ENCODE results near the gene TTLL11. TPM values are rescaled to one million over a fixed set of nuclear protein-coding genes. Genes with fewer than 3 reads are reported as not detected.

TTLL11 gene
- polyA plus RNA-seq, 2 donors = 2.3 to 4.5 TPM

DNA sequence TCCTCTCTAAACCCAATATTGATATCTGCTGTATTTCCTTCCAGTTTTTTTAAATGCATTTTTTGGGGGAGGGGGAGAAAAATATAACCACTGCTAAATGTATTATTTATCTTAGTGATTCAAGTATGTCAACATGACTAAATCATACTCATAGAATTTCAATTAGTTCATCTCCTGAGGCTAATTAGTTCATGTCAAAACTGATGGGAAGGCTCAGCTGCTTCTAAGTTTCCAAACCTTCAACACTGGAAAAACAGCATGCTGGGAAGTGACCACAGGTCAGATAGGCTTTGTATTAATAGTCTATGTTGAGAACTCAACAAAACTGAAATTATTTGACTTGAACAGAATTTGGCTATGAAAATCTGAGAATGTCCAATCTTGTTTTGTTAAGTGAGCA lies 118.7 kb downstream of the TTLL11 start:
- Histone ChIP-seq H3K4me3 (ENCODE audit: low read depth in 1 of 2, low read length in 2 of 2) (no peak overlapping the region), H3K4me1 (ENCODE audit: control insufficient read depth in 2 of 2, insufficient read depth in 2 of 2, low read length in 1 of 2) (peaks cover 0 to 5% of the 10 kb centered on the region in 2 donors), H3K27ac (ENCODE audit: low read depth in 2 of 2, low read length in 1 of 2) (no peak overlapping the region), H3K27me3 (ENCODE audit: control insufficient read depth in 1 of 2, insufficient read depth in 2 of 2, low read length in 2 of 2) (no peaks in the 10 kb centered on the region), H3K36me3 (ENCODE audit: control insufficient read depth in 2 of 2, insufficient read depth in 2 of 2, low read length in 1 of 2) (no peaks in the 10 kb centered on the region), H3K9me3 (ENCODE audit: control insufficient read depth in 2 of 2, insufficient read depth in 1 of 2, low read depth in 1 of 2, low read length in 1 of 2) (no peaks in the 10 kb centered on the region)

DNA sequence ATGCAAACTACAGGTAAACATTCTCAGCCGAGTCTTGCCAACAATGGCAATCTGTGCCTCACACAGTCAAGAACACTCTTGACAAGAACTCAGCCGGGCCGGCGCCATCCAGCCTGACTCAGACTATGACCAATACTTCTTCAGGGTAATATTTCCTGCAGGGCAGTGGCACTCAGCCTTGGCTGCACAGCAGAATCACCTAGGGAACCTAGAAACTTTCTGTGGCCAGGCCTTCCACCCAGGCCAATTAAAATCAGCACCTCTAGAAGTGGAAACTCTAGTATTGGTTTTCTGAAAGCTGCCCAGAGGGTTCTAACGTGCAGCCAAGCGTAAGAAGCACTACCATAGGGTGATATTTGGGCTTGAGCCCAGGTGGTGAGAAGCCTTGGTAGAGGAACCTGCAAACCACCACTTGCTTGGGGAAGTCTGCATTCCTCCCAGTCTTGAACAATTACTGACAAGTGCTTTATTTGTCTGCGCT lies 120.6 kb downstream of the TTLL11 start:
- Histone ChIP-seq H3K9me3 (ENCODE audit: control insufficient read depth in 2 of 2, insufficient read depth in 1 of 2, low read depth in 1 of 2, low read length in 1 of 2) (no peaks in the 10 kb centered on the region), H3K27me3 (ENCODE audit: control insufficient read depth in 1 of 2, insufficient read depth in 2 of 2, low read length in 2 of 2) (no peaks in the 10 kb centered on the region), H3K36me3 (ENCODE audit: control insufficient read depth in 2 of 2, insufficient read depth in 2 of 2, low read length in 1 of 2) (no peaks in the 10 kb centered on the region), H3K4me3 (ENCODE audit: low read depth in 1 of 2, low read length in 2 of 2) (no peak overlapping the region), H3K27ac (ENCODE audit: low read depth in 2 of 2, low read length in 1 of 2) (peak overlapping the region; percentile 36 to 80), H3K4me1 (ENCODE audit: control insufficient read depth in 2 of 2, insufficient read depth in 2 of 2, low read length in 1 of 2) (peaks cover 0 to 5% of the 10 kb centered on the region in 2 donors)
- WGBS, 2 donors = 56 to 57% methylated on average over 7 of the region's 7 CpGs

DNA sequence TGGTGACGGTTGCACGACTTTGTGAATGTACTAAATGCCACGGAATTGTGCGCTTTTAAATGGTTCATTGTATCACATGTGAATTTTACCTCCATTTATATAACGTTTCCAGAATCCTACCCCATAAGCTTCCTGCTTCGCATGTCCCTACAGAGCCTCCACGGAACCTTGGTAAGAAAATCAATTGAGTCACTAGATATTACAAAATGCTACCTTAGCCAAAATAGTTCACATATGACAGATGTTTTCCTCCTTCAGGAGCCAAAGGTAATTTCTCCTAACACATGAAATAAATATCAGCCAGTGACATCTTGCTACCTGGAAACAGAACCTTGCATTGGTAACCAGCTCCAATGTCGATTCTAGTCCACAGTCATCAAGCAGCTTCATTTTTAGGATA lies 125.1 kb downstream of the TTLL11 start:
- H3K9me3 ChIP-seq (ENCODE audit: control insufficient read depth in 2 of 2, insufficient read depth in 1 of 2, low read depth in 1 of 2, low read length in 1 of 2) = no peaks in the 10 kb centered on the region
- H3K36me3 ChIP-seq (ENCODE audit: control insufficient read depth in 2 of 2, insufficient read depth in 2 of 2, low read length in 1 of 2) = no peaks in the 10 kb centered on the region
- H3K27ac ChIP-seq (ENCODE audit: low read depth in 2 of 2, low read length in 1 of 2) = no peak overlapping the region
- no peak overlapping the region for H3K4me3 ChIP-seq (ENCODE audit: low read depth in 1 of 2, low read length in 2 of 2)
- no peaks in the 10 kb centered on the region for H3K4me1 ChIP-seq (ENCODE audit: control insufficient read depth in 2 of 2, insufficient read depth in 2 of 2, low read length in 1 of 2)
- 90 to 93% methylated on average over 8 of the region's 8 CpGs for WGBS, 2 donors
- no peaks in the 10 kb centered on the region for H3K27me3 ChIP-seq (ENCODE audit: control insufficient read depth in 1 of 2, insufficient read depth in 2 of 2, low read length in 2 of 2)

GRCh38 chr9:121966706-121967105 lies 126.4 kb downstream of the TTLL11 start:
- H3K36me3 ChIP-seq (ENCODE audit: control insufficient read depth in 2 of 2, insufficient read depth in 2 of 2, low read length in 1 of 2) = no peaks in the 10 kb centered on the region
- no peaks in the 10 kb centered on the region for H3K27me3 ChIP-seq (ENCODE audit: control insufficient read depth in 1 of 2, insufficient read depth in 2 of 2, low read length in 2 of 2)
- peaks cover 0 to 3% of the 10 kb centered on the region in 2 donors for H3K9me3 ChIP-seq (ENCODE audit: control insufficient read depth in 2 of 2, insufficient read depth in 1 of 2, low read depth in 1 of 2, low read length in 1 of 2)
- H3K4me3 ChIP-seq (ENCODE audit: low read depth in 1 of 2, low read length in 2 of 2) = no peak overlapping the region
- H3K27ac ChIP-seq (ENCODE audit: low read depth in 2 of 2, low read length in 1 of 2) = no peak overlapping the region
- no peaks in the 10 kb centered on the region for H3K4me1 ChIP-seq (ENCODE audit: control insufficient read depth in 2 of 2, insufficient read depth in 2 of 2, low read length in 1 of 2)
- WGBS, 2 donors = 92 to 94% methylated on average over 1 of the region's 1 CpG

- H3K27me3 ChIP-seq (ENCODE audit: control insufficient read depth in 1 of 2, insufficient read depth in 2 of 2, low read length in 2 of 2) = no peaks in the 10 kb centered on the region
- peaks cover 0 to 3% of the 10 kb centered on the region in 2 donors for H3K9me3 ChIP-seq (ENCODE audit: control insufficient read depth in 2 of 2, insufficient read depth in 1 of 2, low read depth in 1 of 2, low read length in 1 of 2)
- H3K36me3 ChIP-seq (ENCODE audit: control insufficient read depth in 2 of 2, insufficient read depth in 2 of 2, low read length in 1 of 2) = no peaks in the 10 kb centered on the region
- H3K4me3 ChIP-seq (ENCODE audit: low read depth in 1 of 2, low read length in 2 of 2) = no peak overlapping the region
- no peaks in the 10 kb centered on the region for H3K4me1 ChIP-seq (ENCODE audit: control insufficient read depth in 2 of 2, insufficient read depth in 2 of 2, low read length in 1 of 2)
- no peak overlapping the region for H3K27ac ChIP-seq (ENCODE audit: low read depth in 2 of 2, low read length in 1 of 2)
- WGBS, 2 donors = 68 to 78% methylated on average over 8 of the region's 8 CpGs
These were observed 129.5 kb downstream of the TTLL11 start for GRCh38 chr9:121963528-121963995.

DNA sequence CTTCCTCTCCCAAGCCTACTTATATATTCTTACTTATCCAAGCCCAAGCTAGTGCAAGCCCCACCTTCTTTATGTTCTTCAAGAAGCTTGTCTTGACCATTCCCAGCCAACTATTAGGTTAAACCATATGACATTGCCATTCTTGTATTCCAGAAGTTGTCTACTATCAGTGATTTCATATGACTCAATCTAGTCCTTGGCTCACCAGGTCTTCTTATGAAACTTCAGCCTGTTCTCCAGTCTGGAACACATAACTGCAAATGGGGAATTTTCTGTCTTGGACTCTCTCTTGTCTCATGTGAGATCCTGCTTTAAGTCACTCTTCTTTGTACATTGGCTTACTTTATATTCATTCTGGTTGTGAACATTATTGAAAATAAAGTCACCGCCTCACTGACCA lies 130.7 kb downstream of the TTLL11 start:
- no peaks in the 10 kb centered on the region for H3K27me3 ChIP-seq (ENCODE audit: control insufficient read depth in 1 of 2, insufficient read depth in 2 of 2, low read length in 2 of 2)
- H3K4me3 ChIP-seq (ENCODE audit: low read depth in 1 of 2, low read length in 2 of 2) = no peak overlapping the region
- H3K4me1 ChIP-seq (ENCODE audit: control insufficient read depth in 2 of 2, insufficient read depth in 2 of 2, low read length in 1 of 2) = peaks cover 0 to under 1% of the 10 kb centered on the region in 2 donors
- H3K9me3 ChIP-seq (ENCODE audit: control insufficient read depth in 2 of 2, insufficient read depth in 1 of 2, low read depth in 1 of 2, low read length in 1 of 2) = peaks cover 0 to 3% of the 10 kb centered on the region in 2 donors
- no peaks in the 10 kb centered on the region for H3K36me3 ChIP-seq (ENCODE audit: control insufficient read depth in 2 of 2, insufficient read depth in 2 of 2, low read length in 1 of 2)
- H3K27ac ChIP-seq (ENCODE audit: low read depth in 2 of 2, low read length in 1 of 2) = no peak overlapping the region
- 96 to 100% methylated on average over 1 of the region's 1 CpG for WGBS, 2 donors

DNA sequence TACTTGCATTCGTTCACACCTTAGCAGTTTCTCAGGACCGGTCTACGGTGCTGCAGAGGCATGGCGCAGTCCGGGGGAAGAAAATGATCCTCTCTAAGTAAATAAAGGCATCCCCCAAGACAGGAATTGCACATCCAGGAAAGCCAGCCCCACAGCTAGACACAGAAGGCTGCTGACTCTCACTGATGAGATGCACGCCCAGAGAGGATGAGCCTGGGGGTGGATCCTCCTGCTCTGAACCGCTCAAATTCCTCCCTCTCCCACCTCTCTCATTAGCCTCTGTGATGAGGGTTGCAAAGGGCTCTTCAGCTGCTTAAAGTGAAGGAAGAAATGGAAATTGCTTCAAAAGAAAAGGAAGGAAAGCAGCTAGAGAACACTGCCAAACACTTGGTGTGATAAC lies 132.4 kb downstream of the TTLL11 start:
- Histone ChIP-seq H3K27me3 (ENCODE audit: control insufficient read depth in 1 of 2, insufficient read depth in 2 of 2, low read length in 2 of 2) (no peaks in the 10 kb centered on the region), H3K4me3 (ENCODE audit: low read depth in 1 of 2, low read length in 2 of 2) (no peak overlapping the region), H3K4me1 (ENCODE audit: control insufficient read depth in 2 of 2, insufficient read depth in 2 of 2, low read length in 1 of 2) (peaks cover 0 to 5% of the 10 kb centered on the region in 2 donors), H3K27ac (ENCODE audit: low read depth in 2 of 2, low read length in 1 of 2) (no peak overlapping the region), H3K36me3 (ENCODE audit: control insufficient read depth in 2 of 2, insufficient read depth in 2 of 2, low read length in 1 of 2) (no peaks in the 10 kb centered on the region), H3K9me3 (ENCODE audit: control insufficient read depth in 2 of 2, insufficient read depth in 1 of 2, low read depth in 1 of 2, low read length in 1 of 2) (peaks cover 0 to 3% of the 10 kb centered on the region in 2 donors)
- 92 to 94% methylated on average over 7 of the region's 7 CpGs for WGBS, 2 donors

DNA sequence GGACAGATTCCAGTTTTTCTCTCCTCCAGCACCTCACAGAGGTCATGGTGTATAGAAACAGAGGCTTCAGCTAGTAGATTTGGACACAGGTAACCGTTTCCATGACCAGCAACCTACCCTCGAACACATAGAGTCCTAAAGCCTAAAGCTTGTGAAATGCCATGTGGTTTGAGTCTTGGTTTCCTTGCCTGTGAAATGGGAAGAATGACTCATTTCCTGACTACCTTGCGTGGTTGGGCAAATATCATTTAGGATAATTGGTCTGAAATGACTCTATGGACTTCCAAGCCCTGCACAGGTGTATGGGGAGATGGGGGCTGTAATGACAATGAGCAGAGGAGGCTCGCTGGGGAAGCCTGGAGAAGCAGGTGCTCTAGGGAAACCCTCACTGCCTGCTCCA lies 134.6 kb downstream of the TTLL11 start:
- Histone ChIP-seq H3K27ac (ENCODE audit: low read depth in 2 of 2, low read length in 1 of 2) (no peak overlapping the region), H3K36me3 (ENCODE audit: control insufficient read depth in 2 of 2, insufficient read depth in 2 of 2, low read length in 1 of 2) (no peaks in the 10 kb centered on the region), H3K27me3 (ENCODE audit: control insufficient read depth in 1 of 2, insufficient read depth in 2 of 2, low read length in 2 of 2) (no peaks in the 10 kb centered on the region), H3K4me3 (ENCODE audit: low read depth in 1 of 2, low read length in 2 of 2) (no peak overlapping the region), H3K4me1 (ENCODE audit: control insufficient read depth in 2 of 2, insufficient read depth in 2 of 2, low read length in 1 of 2) (peaks cover 0 to 5% of the 10 kb centered on the region in 2 donors), H3K9me3 (ENCODE audit: control insufficient read depth in 2 of 2, insufficient read depth in 1 of 2, low read depth in 1 of 2, low read length in 1 of 2) (peaks cover 0 to 3% of the 10 kb centered on the region in 2 donors)
- 70 to 76% methylated on average over 4 of the region's 4 CpGs for WGBS, 2 donors

DNA sequence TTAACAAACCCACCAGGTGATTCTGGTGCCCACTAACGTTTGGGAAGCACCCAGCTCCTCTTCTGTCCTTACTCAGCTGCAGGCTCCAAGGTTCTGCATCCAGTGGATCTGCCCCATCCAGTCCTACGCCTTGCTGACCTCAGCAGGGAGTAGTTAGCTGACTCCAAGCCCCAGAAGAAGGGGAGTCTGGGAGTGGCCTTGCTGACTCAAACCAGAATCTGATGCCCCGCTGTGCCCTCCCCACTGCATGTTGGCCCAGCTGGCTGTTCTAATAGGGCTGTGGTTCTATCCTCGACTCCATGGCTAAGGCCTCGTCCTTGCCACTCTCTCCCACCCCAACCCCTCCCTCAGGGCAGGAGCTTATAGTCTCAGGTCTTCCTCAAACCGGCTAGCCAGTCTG lies 136.3 kb downstream of the TTLL11 start:
- Histone ChIP-seq H3K9me3 (ENCODE audit: control insufficient read depth in 2 of 2, insufficient read depth in 1 of 2, low read depth in 1 of 2, low read length in 1 of 2) (no peaks in the 10 kb centered on the region), H3K4me3 (ENCODE audit: low read depth in 1 of 2, low read length in 2 of 2) (no peak overlapping the region), H3K27me3 (ENCODE audit: control insufficient read depth in 1 of 2, insufficient read depth in 2 of 2, low read length in 2 of 2) (no peaks in the 10 kb centered on the region), H3K4me1 (ENCODE audit: control insufficient read depth in 2 of 2, insufficient read depth in 2 of 2, low read length in 1 of 2) (peaks cover 0 to 5% of the 10 kb centered on the region in 2 donors), H3K36me3 (ENCODE audit: control insufficient read depth in 2 of 2, insufficient read depth in 2 of 2, low read length in 1 of 2) (no peaks in the 10 kb centered on the region), H3K27ac (ENCODE audit: low read depth in 2 of 2, low read length in 1 of 2) (no peak overlapping the region)
- WGBS, 2 donors = 75 to 82% methylated on average over 6 of the region's 6 CpGs

DNA sequence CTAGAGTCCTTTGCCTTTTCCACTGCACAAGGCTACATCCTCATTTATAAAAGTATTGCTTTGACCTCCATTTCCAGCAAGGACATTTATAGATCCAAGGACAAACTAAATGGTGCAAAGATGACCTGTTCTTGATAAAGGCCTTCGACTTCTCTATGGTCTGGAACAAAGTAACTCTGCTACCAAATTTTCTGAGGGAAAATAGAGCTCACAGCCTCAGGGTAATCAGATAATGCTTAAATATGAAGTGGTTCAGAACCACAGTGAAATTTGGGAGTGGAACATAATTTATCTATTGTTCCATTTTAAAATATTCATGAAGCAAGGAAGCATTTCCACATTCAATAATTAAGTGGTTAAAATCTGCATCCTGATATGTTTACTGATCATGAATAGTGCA lies 137.5 kb downstream of the TTLL11 start:
- peaks cover 0 to 5% of the 10 kb centered on the region in 2 donors for H3K4me1 ChIP-seq (ENCODE audit: control insufficient read depth in 2 of 2, insufficient read depth in 2 of 2, low read length in 1 of 2)
- H3K36me3 ChIP-seq (ENCODE audit: control insufficient read depth in 2 of 2, insufficient read depth in 2 of 2, low read length in 1 of 2) = no peaks in the 10 kb centered on the region
- H3K27ac ChIP-seq (ENCODE audit: low read depth in 2 of 2, low read length in 1 of 2) = no peak overlapping the region
- WGBS, 2 donors = 88% methylated on average over 1 of the region's 1 CpG
- no peaks in the 10 kb centered on the region for H3K27me3 ChIP-seq (ENCODE audit: control insufficient read depth in 1 of 2, insufficient read depth in 2 of 2, low read length in 2 of 2)
- no peak overlapping the region for H3K4me3 ChIP-seq (ENCODE audit: low read depth in 1 of 2, low read length in 2 of 2)
- H3K9me3 ChIP-seq (ENCODE audit: control insufficient read depth in 2 of 2, insufficient read depth in 1 of 2, low read depth in 1 of 2, low read length in 1 of 2) = no peaks in the 10 kb centered on the region

Measured in esophagus (tissue), 2 donors.